ENCODE data around the gene AP5Z1.

DNA sequence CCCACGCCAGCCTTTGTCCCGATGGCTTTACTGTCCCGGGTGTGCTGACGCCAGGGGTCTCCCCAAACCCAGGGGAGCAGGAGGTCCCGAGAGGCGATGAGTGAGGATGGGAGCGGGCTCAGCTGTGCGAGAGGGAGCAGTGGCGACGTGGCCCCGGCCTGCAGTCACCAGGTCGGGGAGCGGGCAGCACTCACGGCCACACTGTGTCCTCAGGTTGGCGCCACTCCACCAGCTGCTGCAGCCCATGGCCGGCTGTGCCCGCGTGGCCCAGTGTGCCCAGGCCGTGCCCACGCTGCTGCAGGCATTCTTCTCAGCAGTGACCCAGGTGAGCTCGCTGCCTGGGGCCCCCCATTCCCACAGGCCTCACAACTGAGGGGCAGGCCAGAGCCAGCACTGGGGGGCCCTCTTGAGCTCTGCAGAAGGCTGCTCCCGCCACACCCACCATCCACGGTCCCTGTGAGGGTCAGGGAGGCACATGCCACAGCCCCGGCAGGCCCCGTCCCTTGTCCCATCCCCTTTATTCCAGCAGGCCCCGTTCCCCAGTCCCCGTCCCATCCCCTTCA is 13.3 kb downstream of the AP5Z1 start:
- TF ChIP-seq, protein P1, sequence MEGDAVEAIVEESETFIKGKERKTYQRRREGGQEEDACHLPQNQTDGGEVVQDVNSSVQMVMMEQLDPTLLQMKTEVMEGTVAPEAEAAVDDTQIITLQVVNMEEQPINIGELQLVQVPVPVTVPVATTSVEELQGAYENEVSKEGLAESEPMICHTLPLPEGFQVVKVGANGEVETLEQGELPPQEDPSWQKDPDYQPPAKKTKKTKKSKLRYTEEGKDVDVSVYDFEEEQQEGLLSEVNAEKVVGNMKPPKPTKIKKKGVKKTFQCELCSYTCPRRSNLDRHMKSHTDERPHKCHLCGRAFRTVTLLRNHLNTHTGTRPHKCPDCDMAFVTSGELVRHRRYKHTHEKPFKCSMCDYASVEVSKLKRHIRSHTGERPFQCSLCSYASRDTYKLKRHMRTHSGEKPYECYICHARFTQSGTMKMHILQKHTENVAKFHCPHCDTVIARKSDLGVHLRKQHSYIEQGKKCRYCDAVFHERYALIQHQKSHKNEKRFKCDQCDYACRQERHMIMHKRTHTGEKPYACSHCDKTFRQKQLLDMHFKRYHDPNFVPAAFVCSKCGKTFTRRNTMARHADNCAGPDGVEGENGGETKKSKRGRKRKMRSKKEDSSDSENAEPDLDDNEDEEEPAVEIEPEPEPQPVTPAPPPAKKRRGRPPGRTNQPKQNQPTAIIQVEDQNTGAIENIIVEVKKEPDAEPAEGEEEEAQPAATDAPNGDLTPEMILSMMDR (IDR thresholded peaks at IDR 0.05; ENCODE audit: low read depth, low read length), result no peak
- TF ChIP-seq EZH2phosphoT487 (IDR thresholded peaks at IDR 0.05; ENCODE audit: low read depth), result no peak
